ENCODE measurements around the gene FUT9.

DNA sequence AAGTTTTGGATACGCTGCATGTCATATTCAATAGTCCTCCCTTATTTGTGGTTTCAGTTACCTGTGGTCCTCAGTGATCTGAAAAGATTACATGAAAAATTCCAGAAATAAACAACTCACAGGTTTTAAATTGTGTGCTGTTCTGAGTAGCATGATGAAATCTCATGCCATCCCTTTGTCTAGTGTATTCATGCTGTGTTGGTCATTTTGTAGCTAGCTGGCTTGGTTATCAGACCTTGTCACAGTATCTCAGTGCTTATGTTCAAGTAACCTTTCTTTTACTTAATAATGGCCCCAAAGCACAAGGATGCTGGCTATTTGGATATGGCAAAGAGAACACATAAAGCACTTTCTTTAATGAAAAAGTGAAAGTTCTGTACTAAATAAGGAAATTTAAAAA lies 78.3 kb downstream of the FUT9 start:
- TF ChIP-seq CTCF (IDR thresholded peaks at IDR 0.05; ENCODE audit: low read depth, low read length): no peak
- TF ChIP-seq EZH2phosphoT487 (IDR thresholded peaks at IDR 0.05; ENCODE audit: low read depth): no peak
